Type B pancreatic cell (in vitro differentiated cells): ENCODE measurements around the gene PRKCE. TPM values are rescaled to one million over a fixed set of nuclear protein-coding genes. Genes with fewer than 3 reads are reported as not detected.

Experiments
- DNase-seq: peaks from one replicate; pipeline ENCODE4 v3.0.0; 2021; ENCODE audit warnings: mixed read lengths; ENCODE audit not compliant: unreplicated experiment; ENCODE audit errors: extremely low spot score
- H3K27ac Mint-ChIP-seq: 2 replicates; pipeline ENCODE4 v1.8.0; 2021; ENCODE audit warnings: mild to moderate bottlenecking, mixed read lengths
- H3K27me3 Mint-ChIP-seq: 2 replicates; pipeline ENCODE4 v1.8.0; 2021; ENCODE audit warnings: mixed read lengths
- H3K36me3 Mint-ChIP-seq: 2 replicates; pipeline ENCODE4 v1.8.0; 2021; ENCODE audit warnings: mixed read lengths
- H3K4me1 Mint-ChIP-seq: one replicate; pipeline ENCODE4 v1.8.0; 2021; ENCODE audit warnings: mixed read lengths; ENCODE audit not compliant: unreplicated experiment
- H3K4me3 Mint-ChIP-seq: 2 replicates; pipeline ENCODE4 v1.8.0; 2021; ENCODE audit warnings: mild to moderate bottlenecking, mixed read lengths
- H3K9me3 Mint-ChIP-seq: 2 replicates; pipeline ENCODE4 v1.8.0; 2021; ENCODE audit warnings: mixed read lengths
- CTCF ChIP-seq: fragments of 200-600 bp; sonication (generic); conservative IDR thresholded peaks from 2 replicates; pipeline ENCODE4 v1.5.0; 2021; ENCODE audit warnings: antibody characterized with exemption, mild to moderate bottlenecking
- total RNA-seq: library from RNA; stranded (reverse); gene quantifications from 2 replicates; pipeline ENCODE4 v1.2.1, GENCODE V29; 2021; ENCODE audit warnings: low replicate concordance

The PRKCE gene
- total RNA-seq, 1 donor from 2014 or later: 21.2 TPM

- peaks cover 4% of the 10 kb centered on the region for H3K36me3 Mint-ChIP-seq
- no peak for TF ChIP-seq CTCF
Measured at GRCh38 chr2:46170611-46171350, 519.3 kb downstream of the PRKCE start.

GRCh38 chr2:46171411-46171953 lies 520.0 kb downstream of the PRKCE start:
- H3K27ac Mint-ChIP-seq: no peak overlapping the region
- no peak overlapping the region for H3K4me3 Mint-ChIP-seq
- H3K9me3 Mint-ChIP-seq: no peaks in the 10 kb centered on the region
- TF ChIP-seq CTCF: no peak
- no peaks in the 10 kb centered on the region for H3K27me3 Mint-ChIP-seq
- peaks cover 4% of the 10 kb centered on the region for H3K36me3 Mint-ChIP-seq
- DNase-seq: no peak
- H3K4me1 Mint-ChIP-seq: peaks cover 25% of the 10 kb centered on the region

More at GRCh38 chr2:46170611-46171350, 519.3 kb downstream of the PRKCE start:
- Mint-ChIP-seq H3K27ac (peak overlapping the region; percentile 39), H3K4me3 (no peak overlapping the region), H3K27me3 (no peaks in the 10 kb centered on the region), H3K9me3 (no peaks in the 10 kb centered on the region), H3K4me1 (peaks cover 25% of the 10 kb centered on the region)
- DNase-seq: no peak

GRCh38 chr2:46171996-46172546 lies 520.6 kb downstream of the PRKCE start:
- Mint-ChIP-seq H3K4me1 (peaks cover 25% of the 10 kb centered on the region), H3K4me3 (no peak overlapping the region), H3K36me3 (peaks cover 4% of the 10 kb centered on the region), H3K27me3 (no peaks in the 10 kb centered on the region), H3K27ac (no peak overlapping the region), H3K9me3 (no peaks in the 10 kb centered on the region)
- TF ChIP-seq CTCF: no peak
- DNase-seq: no peak

GRCh38 chr2:46173030-46173429 lies 521.6 kb downstream of the PRKCE start:
- Mint-ChIP-seq H3K4me1 (peaks cover 24% of the 10 kb centered on the region), H3K27ac (no peak overlapping the region), H3K4me3 (no peak overlapping the region), H3K36me3 (peaks cover 6% of the 10 kb centered on the region), H3K9me3 (no peaks in the 10 kb centered on the region), H3K27me3 (no peaks in the 10 kb centered on the region)
- no peak for TF ChIP-seq CTCF
- no peak for DNase-seq

- peaks cover 6% of the 10 kb centered on the region for H3K36me3 Mint-ChIP-seq
- TF ChIP-seq CTCF: no peak
- H3K4me3 Mint-ChIP-seq: no peak overlapping the region
- H3K9me3 Mint-ChIP-seq: no peaks in the 10 kb centered on the region
- H3K27ac Mint-ChIP-seq: no peak overlapping the region
- H3K4me1 Mint-ChIP-seq: peaks cover 24% of the 10 kb centered on the region
- H3K27me3 Mint-ChIP-seq: no peaks in the 10 kb centered on the region
- DNase-seq: no peak
Measured at GRCh38 chr2:46173636-46174250, 522.3 kb downstream of the PRKCE start.
